Neural crest cell (in vitro differentiated cells): ENCODE data around the gene PEMT. TPM values are rescaled to one million over a fixed set of nuclear protein-coding genes. Genes with fewer than 3 reads are reported as not detected.

Experiments
- DNase-seq: peaks from one replicate; pipeline ENCODE4 v3.0.0; 2021; ENCODE audit warnings: low read depth, mixed read lengths, low spot score
- H3K27ac Mint-ChIP-seq: one replicate; pipeline ENCODE4 v1.8.0; 2021; ENCODE audit warnings: mild to moderate bottlenecking, mixed read lengths; ENCODE audit not compliant: unreplicated experiment
- H3K27me3 Mint-ChIP-seq: 2 replicates; pipeline ENCODE4 v1.8.0; 2021; ENCODE audit warnings: low read depth, mild to moderate bottlenecking, mixed read lengths
- H3K36me3 Mint-ChIP-seq: 2 replicates; pipeline ENCODE4 v1.8.0; 2021; ENCODE audit warnings: low read depth, mild to moderate bottlenecking, mixed read lengths
- H3K4me1 Mint-ChIP-seq: 2 replicates; pipeline ENCODE4 v1.8.0; 2021; ENCODE audit warnings: mixed read lengths
- H3K4me3 Mint-ChIP-seq: one replicate; pipeline ENCODE4 v1.8.0; 2021; ENCODE audit warnings: mild to moderate bottlenecking, mixed read lengths
- H3K9me3 Mint-ChIP-seq: 2 replicates; pipeline ENCODE4 v1.8.0; 2021; ENCODE audit warnings: mixed read lengths
- CTCF ChIP-seq: fragments of 200-600 bp; sonication (generic); conservative IDR thresholded peaks from 2 replicates; pipeline ENCODE4 v1.5.0; 2021; ENCODE audit warnings: antibody characterized with exemption, mild to moderate bottlenecking
- total RNA-seq: library from RNA; stranded (reverse); gene quantifications from 2 replicates; pipeline ENCODE4 v1.2.1, GENCODE V29; 2021

The PEMT gene
- total RNA-seq, 1 donor from 2014 or later: 43.0 TPM

- TF ChIP-seq CTCF: no peak
- Mint-ChIP-seq H3K27me3 (no peaks in the 10 kb centered on the region), H3K4me3 (no peak overlapping the region), H3K9me3 (no peaks in the 10 kb centered on the region), H3K4me1 (no peaks in the 10 kb centered on the region), H3K36me3 (no peaks in the 10 kb centered on the region), H3K27ac (no peak overlapping the region)
- DNase-seq: no peak
These were observed 32.3 kb downstream of the PEMT start for GRCh38 chr17:17559164-17559563.

- no peak for TF ChIP-seq CTCF
- DNase-seq: no peak
- H3K4me1 Mint-ChIP-seq: no peaks in the 10 kb centered on the region
- H3K9me3 Mint-ChIP-seq: no peaks in the 10 kb centered on the region
- H3K27me3 Mint-ChIP-seq: no peaks in the 10 kb centered on the region
- H3K4me3 Mint-ChIP-seq: no peak overlapping the region
- H3K27ac Mint-ChIP-seq: no peak overlapping the region
- H3K36me3 Mint-ChIP-seq: no peaks in the 10 kb centered on the region
These were observed 33.1 kb downstream of the PEMT start for GRCh38 chr17:17558431-17558830.

GRCh38 chr17:17557796-17558195, 33.7 kb downstream of the PEMT start:
- H3K9me3 Mint-ChIP-seq: no peaks in the 10 kb centered on the region
- no peak for DNase-seq
- H3K4me1 Mint-ChIP-seq: no peaks in the 10 kb centered on the region
- H3K4me3 Mint-ChIP-seq: no peak overlapping the region
- no peaks in the 10 kb centered on the region for H3K27me3 Mint-ChIP-seq
- TF ChIP-seq CTCF: no peak
- H3K36me3 Mint-ChIP-seq: no peaks in the 10 kb centered on the region
- no peak overlapping the region for H3K27ac Mint-ChIP-seq

- Mint-ChIP-seq H3K4me3 (no peak overlapping the region), H3K9me3 (no peaks in the 10 kb centered on the region), H3K27ac (no peak overlapping the region), H3K27me3 (no peaks in the 10 kb centered on the region), H3K4me1 (peaks cover under 1% of the 10 kb centered on the region), H3K36me3 (no peaks in the 10 kb centered on the region)
- no peak for TF ChIP-seq CTCF
- no peak for DNase-seq
These were observed 34.8 kb downstream of the PEMT start for GRCh38 chr17:17556671-17557070.

- TF ChIP-seq CTCF: no peak
- Mint-ChIP-seq H3K4me1 (peaks cover 6% of the 10 kb centered on the region), H3K27me3 (no peaks in the 10 kb centered on the region), H3K9me3 (no peaks in the 10 kb centered on the region), H3K27ac (no peak overlapping the region), H3K36me3 (no peaks in the 10 kb centered on the region), H3K4me3 (no peak overlapping the region)
- DNase-seq: no peak
These were observed 35.6 kb downstream of the PEMT start for GRCh38 chr17:17555906-17556305.

GRCh38 chr17:17555151-17555550, 36.4 kb downstream of the PEMT start:
- H3K9me3 Mint-ChIP-seq: no peaks in the 10 kb centered on the region
- TF ChIP-seq CTCF: no peak
- H3K36me3 Mint-ChIP-seq: no peaks in the 10 kb centered on the region
- H3K4me3 Mint-ChIP-seq: no peak overlapping the region
- H3K27ac Mint-ChIP-seq: no peak overlapping the region
- H3K27me3 Mint-ChIP-seq: no peaks in the 10 kb centered on the region
- DNase-seq: no peak
- peaks cover 10% of the 10 kb centered on the region for H3K4me1 Mint-ChIP-seq
